Glutamatergic neuron (in vitro differentiated cells): Measurements from ENCODE around the gene ALG10. TPM values are rescaled to one million over a fixed set of nuclear protein-coding genes. Genes with fewer than 3 reads are reported as not detected.
"Not testable (repeated sequence)": the region's sequence is repeated elsewhere in the genome, so short reads cannot be mapped to it uniquely, and the experiment has no call there.

Experiments
- DNase-seq: peaks from one replicate; pipeline ENCODE4 v3.0.0; 2022
- H3K27ac Mint-ChIP-seq: one replicate; pipeline ENCODE4 v1.8.0; 2020; ENCODE audit warnings: mild to moderate bottlenecking, mixed read lengths, inconsistent platforms; ENCODE audit not compliant: unreplicated experiment
- H3K27me3 Mint-ChIP-seq: one replicate; pipeline ENCODE4 v1.8.0; 2020; ENCODE audit warnings: mild to moderate bottlenecking, moderate library complexity, mixed read lengths, inconsistent platforms; ENCODE audit not compliant: unreplicated experiment
- H3K36me3 Mint-ChIP-seq: one replicate; pipeline ENCODE4 v1.8.0; 2020; ENCODE audit warnings: mild to moderate bottlenecking, mixed read lengths, inconsistent platforms; ENCODE audit not compliant: unreplicated experiment
- H3K4me1 Mint-ChIP-seq: one replicate; pipeline ENCODE4 v1.8.0; 2020; ENCODE audit warnings: mild to moderate bottlenecking, low read depth, mixed read lengths, inconsistent platforms; ENCODE audit not compliant: unreplicated experiment
- H3K4me3 Mint-ChIP-seq: one replicate; pipeline ENCODE4 v1.8.0; 2020; ENCODE audit warnings: mild to moderate bottlenecking, mixed read lengths, inconsistent platforms; ENCODE audit not compliant: unreplicated experiment
- H3K9me3 Mint-ChIP-seq: one replicate; pipeline ENCODE4 v1.8.0; 2020; ENCODE audit warnings: mild to moderate bottlenecking, moderate library complexity, mixed read lengths, inconsistent platforms; ENCODE audit not compliant: unreplicated experiment
- total RNA-seq: library from RNA; stranded (reverse); fragmentation: NEBNext Ultra II Directional; extraction: Animal tissue kit (Norgen Biotek cat#: 25700); gene quantifications from one replicate; pipeline ENCODE4 v1.2.1, GENCODE V29; 2021; ENCODE audit not compliant: unreplicated experiment
- TF ChIP-seq, protein P1 (sequence below): fragments of 200-600 bp; sonication (generic); IDR thresholded peaks from one replicate; pipeline ENCODE4 v1.5.0; 2021; ENCODE audit not compliant: partially characterized antibody, unreplicated experiment

Gene ALG10
- total RNA-seq, 1 donor from 2014 or later, result 16.8 TPM

DNA sequence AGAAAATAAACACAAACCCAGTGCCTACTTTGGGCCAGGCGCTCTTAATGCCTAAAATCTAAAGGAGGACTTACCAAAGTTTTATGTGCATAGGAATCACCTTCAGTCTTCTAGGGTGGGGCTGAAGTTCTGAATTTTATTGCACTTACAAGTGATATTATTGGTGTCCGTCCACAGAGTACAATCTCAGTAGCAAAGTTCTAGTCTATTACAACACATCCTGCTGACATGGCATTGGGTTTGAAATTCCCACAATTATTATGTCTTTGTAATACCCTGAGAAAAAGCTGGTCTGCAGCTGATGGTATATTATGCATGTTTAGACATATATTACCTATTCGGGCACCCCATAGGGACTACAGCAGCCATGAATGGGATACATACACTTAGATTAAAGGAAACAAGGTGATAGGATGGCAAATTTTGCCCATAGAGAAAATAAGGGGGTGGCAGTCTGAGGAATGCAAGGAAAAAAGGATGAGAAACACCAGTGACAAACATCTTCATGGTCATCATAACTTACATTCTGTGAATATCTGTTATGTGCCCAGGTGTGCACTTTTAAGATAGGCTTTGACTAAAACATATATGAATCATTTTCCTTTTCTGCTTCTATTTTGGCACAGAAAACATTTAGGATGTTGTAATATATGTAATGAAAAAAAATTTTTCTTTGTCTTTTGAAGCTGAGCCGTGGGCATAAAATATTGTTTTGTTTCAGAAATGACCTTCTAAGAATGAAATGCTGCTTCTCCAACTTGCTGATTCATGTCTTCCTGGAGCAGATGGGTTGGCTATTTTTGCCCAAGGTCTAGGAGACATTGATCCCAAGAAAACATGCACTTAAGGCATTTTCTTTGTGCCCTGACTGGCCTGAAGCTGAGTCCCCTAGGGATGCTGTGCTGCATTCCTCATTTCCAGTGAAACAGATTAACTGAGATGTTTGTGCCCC is 27.2 kb upstream of the ALG10 start:
- H3K36me3 Mint-ChIP-seq, result no peaks in the 10 kb centered on the region
- no peaks in the 10 kb centered on the region for H3K9me3 Mint-ChIP-seq
- H3K27ac Mint-ChIP-seq, result no peak overlapping the region
- TF ChIP-seq, protein P1, sequence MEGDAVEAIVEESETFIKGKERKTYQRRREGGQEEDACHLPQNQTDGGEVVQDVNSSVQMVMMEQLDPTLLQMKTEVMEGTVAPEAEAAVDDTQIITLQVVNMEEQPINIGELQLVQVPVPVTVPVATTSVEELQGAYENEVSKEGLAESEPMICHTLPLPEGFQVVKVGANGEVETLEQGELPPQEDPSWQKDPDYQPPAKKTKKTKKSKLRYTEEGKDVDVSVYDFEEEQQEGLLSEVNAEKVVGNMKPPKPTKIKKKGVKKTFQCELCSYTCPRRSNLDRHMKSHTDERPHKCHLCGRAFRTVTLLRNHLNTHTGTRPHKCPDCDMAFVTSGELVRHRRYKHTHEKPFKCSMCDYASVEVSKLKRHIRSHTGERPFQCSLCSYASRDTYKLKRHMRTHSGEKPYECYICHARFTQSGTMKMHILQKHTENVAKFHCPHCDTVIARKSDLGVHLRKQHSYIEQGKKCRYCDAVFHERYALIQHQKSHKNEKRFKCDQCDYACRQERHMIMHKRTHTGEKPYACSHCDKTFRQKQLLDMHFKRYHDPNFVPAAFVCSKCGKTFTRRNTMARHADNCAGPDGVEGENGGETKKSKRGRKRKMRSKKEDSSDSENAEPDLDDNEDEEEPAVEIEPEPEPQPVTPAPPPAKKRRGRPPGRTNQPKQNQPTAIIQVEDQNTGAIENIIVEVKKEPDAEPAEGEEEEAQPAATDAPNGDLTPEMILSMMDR, result no peak
- no peaks in the 10 kb centered on the region for H3K27me3 Mint-ChIP-seq
- peaks cover 2% of the 10 kb centered on the region for H3K4me1 Mint-ChIP-seq
- no peak for DNase-seq
- H3K4me3 Mint-ChIP-seq, result no peak overlapping the region

DNA sequence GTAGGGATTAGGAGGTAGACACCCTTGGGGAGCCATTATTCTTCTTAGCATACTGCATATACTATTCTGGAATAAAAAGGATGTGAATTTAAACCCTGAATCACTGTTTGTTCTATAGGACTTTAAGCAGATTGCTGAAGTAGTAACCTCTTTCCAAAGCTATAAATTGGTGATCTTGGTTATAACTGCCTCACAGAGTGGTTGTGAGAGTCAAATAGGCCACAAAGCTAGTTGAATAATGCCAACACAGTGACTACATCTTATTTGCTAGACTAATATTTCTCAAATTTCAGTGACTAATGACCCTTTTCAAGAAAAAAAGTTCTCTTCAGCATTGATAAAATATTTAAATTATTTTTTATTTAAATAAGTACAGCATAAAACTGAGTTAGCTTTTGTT is 13.5 kb upstream of the ALG10 start:
- H3K36me3 Mint-ChIP-seq, H3K4me1 Mint-ChIP-seq, H3K27ac Mint-ChIP-seq, H3K9me3 Mint-ChIP-seq, DNase-seq, H3K27me3 Mint-ChIP-seq, H3K4me3 Mint-ChIP-seq: not testable (repeated sequence)

DNA sequence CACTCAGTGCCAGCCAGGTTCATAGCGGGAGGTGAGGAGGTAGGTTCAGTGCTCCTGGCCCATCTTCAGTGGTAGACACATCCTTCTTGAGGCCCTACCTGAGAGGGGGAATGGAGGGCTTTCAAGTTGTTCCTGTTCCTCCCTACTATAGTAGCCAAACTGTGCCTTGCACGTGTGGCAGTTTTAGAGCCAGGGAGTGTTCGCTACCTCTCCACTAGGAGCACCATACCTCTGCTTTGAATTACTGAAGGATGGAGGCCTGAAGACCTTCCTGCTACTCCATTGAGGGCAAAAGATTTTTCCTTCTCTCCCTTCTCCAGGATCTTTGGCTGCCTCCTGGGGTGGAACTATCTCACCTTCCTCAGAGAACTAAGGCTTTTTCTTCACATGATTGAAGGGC is 5.9 kb upstream of the ALG10 start:
- TF ChIP-seq, protein P1, result no peak
- no peaks in the 10 kb centered on the region for H3K36me3 Mint-ChIP-seq
- H3K27ac Mint-ChIP-seq, result no peak overlapping the region

DNA sequence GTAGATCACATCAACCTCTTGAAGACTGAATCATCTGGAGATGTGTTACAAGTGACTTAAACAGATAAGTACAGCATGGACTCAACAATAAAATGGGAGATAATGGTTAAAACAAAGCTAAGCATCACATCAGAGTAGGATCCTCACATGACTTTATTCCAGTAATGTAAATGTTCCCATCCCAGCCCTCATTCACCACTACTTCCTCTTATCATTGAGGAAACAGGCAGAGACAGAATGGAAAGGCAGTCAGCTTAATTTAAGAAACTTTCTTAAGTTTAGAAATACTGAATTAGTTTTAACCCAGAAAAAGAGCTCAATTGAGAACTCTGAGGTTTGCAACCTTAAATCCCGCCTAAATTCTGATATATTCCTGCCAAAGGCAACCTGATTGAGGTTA is 1.2 kb upstream of the ALG10 start:
- H3K4me3 Mint-ChIP-seq, result no peak overlapping the region
- H3K27me3 Mint-ChIP-seq, result no peaks in the 10 kb centered on the region
- TF ChIP-seq, protein P1, result no peak
- DNase-seq, result no peak
- H3K36me3 Mint-ChIP-seq, result no peaks in the 10 kb centered on the region
- peaks cover 1% of the 10 kb centered on the region for H3K4me1 Mint-ChIP-seq
- H3K27ac Mint-ChIP-seq, result no peak overlapping the region
- H3K9me3 Mint-ChIP-seq, result peaks cover 1% of the 10 kb centered on the region

More for the DNA sequence above, 5.9 kb upstream of the ALG10 start:
- Mint-ChIP-seq H3K4me1 (no peaks in the 10 kb centered on the region), H3K9me3 (peaks cover 1% of the 10 kb centered on the region), H3K4me3 (no peak overlapping the region), H3K27me3 (no peaks in the 10 kb centered on the region)
- DNase-seq, result no peak

DNA sequence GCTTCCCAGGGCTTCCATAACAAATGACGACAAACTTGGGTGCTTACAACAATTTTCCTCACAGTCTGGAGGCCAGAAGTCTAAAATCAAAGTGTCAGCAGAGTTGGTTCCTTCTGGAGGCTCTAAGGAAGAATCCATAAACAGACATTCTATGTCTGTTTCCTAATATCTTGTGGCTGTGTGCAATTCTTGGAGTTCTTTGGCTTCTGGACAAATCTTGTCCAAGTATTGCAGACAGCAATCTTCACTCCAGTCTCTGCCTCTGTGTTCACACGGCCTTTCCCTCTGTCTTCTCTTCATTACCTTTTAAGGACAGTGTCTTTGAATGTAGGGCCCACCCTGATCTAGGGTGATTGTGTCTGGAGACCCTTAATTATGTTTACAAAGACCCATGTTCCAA is 5.4 kb downstream of the ALG10 start:
- H3K9me3 Mint-ChIP-seq, H3K27ac Mint-ChIP-seq, DNase-seq, H3K4me1 Mint-ChIP-seq, H3K4me3 Mint-ChIP-seq, H3K36me3 Mint-ChIP-seq, H3K27me3 Mint-ChIP-seq: not testable (repeated sequence)

DNA sequence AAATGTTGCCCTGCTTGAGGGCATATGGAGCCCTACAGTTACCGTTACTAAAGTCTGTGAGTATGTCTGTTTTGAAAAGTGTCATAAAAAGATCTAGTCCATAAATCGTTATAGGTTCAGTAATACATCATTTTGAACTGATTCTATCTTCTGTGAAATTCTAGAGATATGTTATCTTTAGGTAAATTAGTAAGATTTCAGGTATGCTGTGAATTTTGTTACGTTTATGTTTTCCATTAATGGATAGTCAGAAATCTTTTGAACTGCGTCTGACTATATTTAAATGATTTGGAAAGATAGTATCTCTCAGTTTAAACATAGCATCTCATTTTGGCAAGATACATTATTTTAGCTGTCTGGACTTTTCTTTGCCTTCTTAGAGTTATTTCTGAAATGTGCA is 8.3 kb downstream of the ALG10 start:
- H3K4me1 Mint-ChIP-seq, result no peaks in the 10 kb centered on the region
- TF ChIP-seq, protein P1, result no peak
- H3K27ac Mint-ChIP-seq, result no peak overlapping the region
- H3K4me3 Mint-ChIP-seq, result no peak overlapping the region
- H3K36me3 Mint-ChIP-seq, result no peaks in the 10 kb centered on the region
- no peaks in the 10 kb centered on the region for H3K9me3 Mint-ChIP-seq
- no peak for DNase-seq
- H3K27me3 Mint-ChIP-seq, result no peaks in the 10 kb centered on the region
